HL-60 (cell line): ENCODE results near the gene ACTR3C.

Experiments
- CTCF ChIP-seq: IDR thresholded peaks from one replicate; pipeline ENCODE4 v1.5.1; 2011; ENCODE audit warnings: low read length, control low read depth, inconsistent platforms; ENCODE audit not compliant: insufficient read depth
- POLR2AphosphoS5 ChIP-seq: IDR thresholded peaks from 2 replicates; pipeline ENCODE4 v1.6.1; 2012; ENCODE audit warnings: low read depth
- REST ChIP-seq: IDR thresholded peaks from 2 replicates; pipeline ENCODE4 v1.6.1; 2012; ENCODE audit warnings: low read depth; ENCODE audit not compliant: insufficient replicate concordance

- no peak for TF ChIP-seq CTCF
- TF ChIP-seq POLR2AphosphoS5: peak; percentile 44; the same call in 1 of the 2 replicates
- no peak for TF ChIP-seq REST
These were observed 1.8 kb upstream of the ACTR3C start for GRCh38 chr7:150325110-150325611.
